HG03060 (cell line): ENCODE results near the gene RGMB.

Experiments used
- ATAC-seq: cut with Tn5 transposase; IDR thresholded peaks from one replicate; pipeline ENCODE4 v1.9.1; 2021; ENCODE audit warnings: low read depth, moderate number of reproducible peaks; ENCODE audit not compliant: unreplicated experiment

The RGMB gene

DNA sequence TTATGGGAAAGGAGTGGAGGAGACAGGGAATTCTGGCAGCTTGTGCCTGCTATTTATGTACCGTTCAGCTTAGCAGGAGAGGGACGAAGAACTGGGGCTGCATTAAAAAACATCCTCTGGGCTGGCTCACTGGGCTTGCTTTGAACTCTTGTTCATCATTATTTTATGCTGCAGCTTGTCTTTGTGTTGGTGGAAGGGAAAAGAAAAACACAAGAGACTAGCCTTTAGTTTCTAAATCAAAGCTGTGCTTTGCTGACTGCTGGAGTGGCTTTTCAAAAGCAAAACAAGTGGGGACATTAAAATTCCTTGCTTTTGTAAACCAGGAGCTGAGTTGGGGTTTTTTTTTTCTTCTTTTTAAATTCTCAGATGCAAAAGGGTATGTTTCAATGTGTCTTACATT, 5.9 kb upstream of the RGMB start:
- ATAC-seq, result no peak

DNA sequence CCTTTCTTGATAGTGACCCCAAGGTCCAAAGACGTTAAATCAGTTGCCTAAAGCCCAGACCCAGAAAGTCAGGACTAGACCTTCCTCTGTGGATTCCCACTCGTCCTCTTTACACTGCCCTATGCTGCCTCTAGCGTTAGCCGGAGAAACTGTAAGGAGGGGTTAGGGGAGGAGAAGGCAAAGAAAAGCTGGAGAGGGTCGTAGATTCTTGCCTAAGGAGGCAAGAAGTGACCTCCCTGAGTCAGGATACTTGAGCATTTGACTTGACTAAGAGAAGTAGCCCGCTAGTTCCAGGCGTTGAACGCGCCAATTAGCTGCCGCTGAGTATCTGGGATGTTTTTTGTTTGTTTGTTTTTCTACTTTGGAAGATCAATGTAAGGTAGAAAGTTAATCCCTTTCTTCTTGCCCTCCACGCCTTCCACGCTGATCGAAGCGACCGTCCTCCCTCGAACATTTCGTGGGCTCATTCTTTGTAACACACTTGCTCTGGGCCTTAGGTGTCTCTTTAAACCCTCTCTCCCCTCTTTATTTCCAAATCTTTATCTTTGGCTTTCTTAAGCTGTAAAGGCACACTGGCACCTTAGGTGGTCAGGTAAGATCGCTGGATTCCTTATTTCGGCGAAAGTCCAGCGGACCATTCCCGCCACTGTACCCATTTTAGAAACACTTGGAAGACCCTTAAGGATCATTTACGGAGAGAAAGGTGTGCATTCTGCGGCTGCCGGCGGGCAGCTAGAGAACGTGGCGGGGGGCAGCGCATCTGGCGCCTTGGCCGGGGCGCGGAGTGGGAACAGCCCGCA, 5.1 kb upstream of the RGMB start:
- ATAC-seq, result peak; percentile 41

DNA sequence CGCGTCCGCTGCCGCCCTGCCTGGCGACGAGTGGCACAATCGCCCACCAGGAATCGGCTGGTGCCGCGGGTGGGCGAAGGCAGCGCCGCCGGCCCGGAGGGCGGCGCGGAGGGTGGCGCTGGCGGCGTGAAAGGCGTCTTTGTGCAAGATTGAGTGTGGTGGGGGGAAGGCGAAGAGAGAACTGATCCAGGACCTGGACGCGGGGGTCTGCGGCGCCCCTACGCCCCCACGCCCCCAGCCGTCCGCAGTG, 4.6 kb upstream of the RGMB start:
- ATAC-seq, result no peak

DNA sequence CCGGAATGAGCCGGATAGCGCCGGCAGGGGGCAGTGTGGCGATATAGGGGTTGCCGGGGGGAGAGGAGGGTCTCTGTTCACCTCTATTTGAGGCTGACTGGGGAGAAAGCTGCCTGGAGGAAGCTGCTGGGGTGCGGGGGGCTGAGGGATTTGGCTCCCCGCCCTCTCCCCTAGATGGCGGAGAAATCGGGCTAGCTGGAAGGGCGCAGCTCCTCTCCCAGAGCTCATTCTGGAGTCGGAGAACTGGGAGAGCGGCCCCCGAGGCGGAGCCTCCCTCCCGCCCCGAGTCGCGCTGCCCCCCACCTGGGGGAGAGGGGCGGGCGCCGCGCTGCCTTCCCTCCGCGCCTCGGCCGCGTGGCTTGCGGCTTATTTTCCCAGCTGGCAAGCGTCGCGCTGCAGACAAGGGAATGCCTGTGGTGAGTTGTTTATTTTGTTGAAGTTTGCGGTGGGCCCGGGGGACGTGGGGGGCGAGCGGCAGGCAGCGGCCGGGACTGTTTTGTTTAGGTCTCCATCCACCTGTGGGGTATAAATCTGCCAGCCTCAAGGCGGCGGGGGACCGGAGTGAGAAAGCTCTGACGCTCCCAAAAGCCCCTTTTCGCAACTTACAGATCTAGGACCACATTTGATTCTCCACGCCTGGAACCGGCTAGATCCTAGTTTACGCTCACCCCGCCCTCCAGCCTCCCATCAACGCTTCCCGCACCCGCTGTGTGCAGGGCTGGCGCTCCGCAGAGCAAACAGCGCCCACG, 4.1 kb upstream of the RGMB start:
- ATAC-seq, result no peak

DNA sequence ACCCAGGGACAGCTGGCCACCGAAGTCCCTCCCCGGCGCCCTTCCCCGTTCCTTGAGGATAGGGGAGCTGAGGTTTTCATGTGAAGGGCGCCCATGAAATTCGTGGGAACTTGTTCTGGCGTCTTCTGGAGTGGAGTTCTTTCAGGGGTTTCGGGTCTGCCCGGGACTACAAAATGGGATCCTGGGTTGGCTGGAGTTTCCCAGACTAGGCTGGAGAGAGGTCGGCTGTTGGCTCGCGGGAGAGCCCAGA, 3.6 kb upstream of the RGMB start:
- no peak for ATAC-seq

DNA sequence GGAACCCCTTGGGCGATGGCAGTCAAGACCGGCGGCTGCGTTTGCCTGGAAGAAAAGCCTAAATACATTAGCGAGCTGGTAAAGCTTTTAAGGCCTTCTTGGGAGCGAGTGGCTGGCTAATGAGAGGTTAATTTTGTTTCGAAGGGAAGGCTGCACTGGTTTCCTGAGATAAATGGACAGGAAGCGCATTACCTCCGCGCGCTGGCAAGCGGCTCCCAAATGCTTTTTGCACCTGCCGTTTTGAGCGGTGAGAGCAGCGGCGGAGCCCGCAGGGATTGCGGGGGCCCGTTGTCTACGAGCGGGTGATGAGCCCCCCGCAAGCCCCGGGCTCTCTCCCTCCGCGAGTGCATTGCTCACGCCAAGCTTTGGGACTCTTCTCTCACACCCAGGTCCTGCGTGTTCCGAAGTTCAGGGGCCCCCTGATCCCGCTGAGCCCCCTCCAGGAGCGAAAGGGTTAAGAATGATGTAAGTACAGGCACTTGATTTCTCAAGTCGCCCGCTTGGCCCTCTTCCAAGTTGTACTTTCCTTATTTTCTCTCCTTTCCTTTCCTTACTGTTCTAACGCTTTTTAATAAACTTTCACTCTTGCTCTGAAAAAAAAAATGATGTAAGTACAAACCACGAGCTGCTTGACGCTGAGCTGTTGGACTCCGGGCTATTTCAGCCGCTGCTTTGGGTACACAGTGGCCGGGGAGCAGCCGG, 3.1 kb upstream of the RGMB start:
- ATAC-seq, result no peak

DNA sequence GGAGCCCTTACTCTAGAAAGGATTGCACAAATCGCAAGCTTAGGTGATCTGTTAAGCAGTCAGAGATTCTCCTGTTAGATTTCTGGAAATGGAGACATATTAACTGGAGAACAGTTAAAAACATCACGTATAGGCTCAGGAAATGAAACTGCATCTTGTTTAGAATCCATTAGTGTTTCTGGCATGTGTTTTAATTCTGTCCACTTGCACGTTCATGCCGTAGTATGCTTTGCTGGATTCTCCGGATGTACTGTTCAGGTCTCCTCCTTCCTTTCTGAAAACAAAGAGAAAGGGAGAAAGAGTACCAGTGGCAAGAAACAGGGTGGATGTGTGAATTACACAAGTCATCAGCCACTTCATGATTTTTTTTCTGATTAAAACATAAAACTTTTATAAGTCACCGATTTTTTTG, 2.5 kb upstream of the RGMB start:
- ATAC-seq, result no peak

DNA sequence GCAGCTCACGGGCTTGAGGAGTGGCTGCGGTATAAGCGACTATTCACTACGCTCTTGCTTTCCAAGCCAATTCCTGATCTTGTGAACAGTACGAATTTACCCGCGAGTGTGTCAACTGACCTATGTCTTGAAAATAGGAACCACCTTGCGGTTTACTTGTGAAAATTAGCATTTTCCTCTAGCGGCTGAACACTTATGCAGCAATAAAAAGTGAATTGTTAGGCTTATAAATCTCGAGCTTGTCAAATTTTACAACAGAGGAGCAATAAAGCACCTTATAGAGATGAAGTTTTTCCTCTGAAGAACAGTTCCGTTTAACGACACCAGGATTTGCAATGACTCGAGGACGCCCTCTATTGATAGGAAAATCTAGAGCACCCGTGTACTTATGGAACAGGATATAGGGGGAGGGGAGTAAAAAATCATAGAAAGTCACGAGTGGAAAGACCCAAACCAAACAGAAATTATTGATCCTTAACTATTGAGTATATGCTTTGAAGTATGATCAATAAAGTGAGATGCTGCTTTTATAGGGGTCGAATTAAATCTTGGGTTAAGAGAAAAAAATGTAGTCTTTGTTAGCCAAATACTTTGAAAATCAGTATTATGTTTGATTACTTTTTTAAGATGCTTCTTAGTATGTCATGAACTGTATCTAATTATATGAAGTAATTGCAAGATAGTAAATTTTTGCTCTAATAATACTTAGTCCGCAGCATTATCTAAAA, 1.9 kb upstream of the RGMB start:
- no peak for ATAC-seq

DNA sequence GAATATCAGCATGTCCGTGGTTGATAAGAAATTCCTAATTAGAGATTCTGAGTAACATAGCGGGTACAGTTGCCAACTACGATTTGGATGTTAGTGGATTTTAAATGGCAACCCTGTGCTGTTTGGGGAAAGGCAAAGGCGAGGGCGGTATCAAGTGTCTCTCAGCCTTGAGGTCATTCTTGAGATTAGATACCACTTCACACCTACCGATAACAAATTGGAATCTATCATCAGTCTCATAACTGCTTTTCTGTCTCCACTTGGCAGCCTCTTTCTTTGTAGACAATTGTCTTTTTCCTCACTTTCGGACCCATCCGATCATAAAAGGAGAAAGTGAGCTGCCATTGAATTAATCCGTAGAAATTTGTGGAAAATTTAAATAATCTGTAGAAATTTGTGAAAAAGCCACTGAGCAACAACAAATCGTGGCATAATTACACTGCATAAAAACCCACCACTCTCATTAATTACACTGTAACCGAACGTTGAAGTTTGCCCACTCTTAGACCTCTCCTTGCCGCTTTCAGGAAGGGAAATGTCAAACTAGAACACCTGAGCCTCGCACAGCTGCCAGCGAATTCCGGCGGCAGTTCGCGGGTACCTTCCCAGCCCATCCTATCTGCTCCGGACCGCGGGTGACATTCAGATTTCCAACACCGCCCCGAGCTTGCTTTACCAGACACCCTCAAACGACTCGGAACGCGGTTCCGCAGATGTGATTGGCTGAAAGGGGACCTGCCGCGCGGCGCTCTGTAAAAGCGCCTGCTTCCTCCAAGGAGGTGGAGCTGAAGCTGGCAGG, 849 bp upstream of the RGMB start:
- ATAC-seq, result no peak

DNA sequence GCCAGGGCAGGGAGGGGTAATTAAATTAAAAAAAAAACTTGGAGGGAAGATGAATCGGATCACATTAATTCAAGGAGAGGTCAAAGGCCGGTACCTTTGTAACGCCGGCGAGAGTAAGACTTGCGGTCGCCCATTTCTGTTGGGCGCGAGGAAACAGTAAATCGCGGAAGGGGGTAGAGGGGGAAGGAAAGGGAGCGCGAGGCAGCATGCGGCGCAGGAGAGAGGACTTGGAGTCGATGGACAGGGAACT, 324 bp upstream of the RGMB start:
- ATAC-seq, result no peak

DNA sequence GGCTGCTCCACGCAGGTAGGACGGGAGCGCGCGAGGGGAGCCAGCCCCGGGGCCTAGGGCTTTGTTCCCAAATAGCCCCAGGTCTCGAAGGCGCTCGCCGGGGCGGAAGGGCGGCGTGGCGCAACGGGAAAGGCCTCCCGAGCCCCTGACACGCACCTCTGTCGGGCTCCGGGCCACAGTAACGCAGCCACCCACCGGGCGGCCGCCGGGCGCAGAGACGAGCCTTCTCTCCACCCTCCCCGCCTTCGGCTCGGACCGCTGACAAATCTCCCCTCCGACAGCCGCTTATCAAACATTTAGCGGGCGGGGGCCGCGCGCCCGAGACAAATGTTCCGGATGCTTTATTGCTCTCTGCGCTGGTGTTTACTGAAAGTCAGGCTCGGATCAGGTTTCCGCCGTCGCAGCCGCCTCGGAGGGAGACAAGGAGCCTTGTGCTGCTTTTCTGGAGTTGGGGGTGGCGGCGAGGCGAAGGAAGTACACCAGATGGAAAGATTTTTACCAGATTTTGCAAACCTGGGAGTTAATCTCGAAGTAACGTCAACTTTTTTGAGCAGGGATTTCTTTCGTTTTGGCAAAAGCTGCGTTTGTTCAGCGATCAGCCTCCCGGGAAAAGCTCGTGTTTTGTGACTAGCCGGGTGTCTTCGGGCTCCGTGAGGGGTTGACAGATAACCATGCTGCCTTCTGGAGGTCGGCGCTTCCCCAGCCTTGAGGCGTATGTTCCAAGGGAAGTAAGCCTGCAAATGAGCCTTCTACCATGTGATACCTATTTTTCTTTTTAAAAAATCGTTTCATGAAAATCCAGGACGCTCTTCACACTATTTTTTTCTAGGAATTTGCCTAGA, 950 bp downstream of the RGMB start:
- peak; percentile 18 for ATAC-seq

DNA sequence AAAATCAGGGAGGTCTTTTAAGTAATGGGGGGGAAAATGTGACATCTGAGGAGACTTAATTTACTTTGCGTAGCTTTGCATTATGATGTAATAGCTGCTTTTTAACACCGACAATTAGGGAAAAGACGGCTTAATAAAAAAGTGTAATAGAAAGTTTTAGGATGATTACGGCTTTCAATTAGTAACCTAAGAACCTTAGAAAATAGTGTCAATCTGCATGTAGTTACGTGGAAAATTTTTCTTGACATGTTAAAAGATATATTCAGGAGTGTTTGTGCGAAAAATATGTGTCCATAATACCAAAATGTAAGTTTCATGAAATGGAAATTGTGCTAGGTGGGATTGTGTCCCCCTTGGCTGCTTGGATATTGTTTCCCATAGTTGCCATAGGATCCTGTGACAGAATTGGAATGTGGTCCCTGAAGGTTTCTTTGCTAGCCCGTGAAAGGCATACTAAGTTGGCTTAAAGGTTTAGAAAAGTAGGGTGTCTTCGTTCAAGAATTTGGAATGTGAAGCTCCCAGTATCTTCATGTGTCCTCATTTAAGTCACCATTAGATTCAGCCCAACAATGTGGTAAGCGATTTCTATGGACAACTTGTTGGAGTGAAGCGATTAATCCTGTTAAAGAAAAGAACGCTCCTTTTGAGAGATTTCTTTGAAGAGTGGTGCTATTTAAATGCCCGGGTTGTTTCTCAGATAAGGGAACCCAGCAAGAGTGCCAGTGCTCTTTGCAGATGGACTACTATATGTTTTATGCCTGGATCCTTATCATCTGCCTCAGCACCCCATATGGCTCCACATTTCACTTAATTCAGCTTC, 2.0 kb downstream of the RGMB start:
- no peak for ATAC-seq

DNA sequence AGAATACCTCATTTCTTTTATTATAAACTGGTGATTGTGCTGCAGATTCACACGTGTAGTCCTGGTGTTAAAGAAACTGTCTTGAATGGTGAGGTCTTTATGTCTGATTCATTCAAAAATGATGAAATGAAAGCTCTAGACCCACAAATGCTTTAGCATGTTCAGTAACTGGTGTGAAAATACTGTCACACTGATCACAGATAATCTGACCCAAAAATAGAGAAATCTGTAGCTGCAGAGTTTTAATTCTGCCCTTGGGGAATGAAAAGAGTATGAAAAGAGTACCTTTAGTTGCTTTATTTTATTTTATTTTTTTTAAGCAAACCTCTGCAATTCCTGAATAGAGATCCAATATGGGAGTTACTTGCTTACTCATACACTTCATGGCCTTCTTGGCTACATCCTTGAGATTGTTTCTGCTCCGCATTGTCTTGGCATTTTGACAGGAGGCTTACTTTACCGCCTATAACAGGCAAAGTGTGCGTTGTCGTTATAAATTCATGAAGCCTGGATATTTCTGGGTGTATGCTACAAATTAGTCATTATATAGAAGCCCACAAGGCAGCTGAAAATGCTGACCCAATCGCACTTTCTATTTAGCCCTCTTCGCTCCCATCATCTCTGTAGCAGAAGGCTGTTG, 2.7 kb downstream of the RGMB start:
- no peak for ATAC-seq

DNA sequence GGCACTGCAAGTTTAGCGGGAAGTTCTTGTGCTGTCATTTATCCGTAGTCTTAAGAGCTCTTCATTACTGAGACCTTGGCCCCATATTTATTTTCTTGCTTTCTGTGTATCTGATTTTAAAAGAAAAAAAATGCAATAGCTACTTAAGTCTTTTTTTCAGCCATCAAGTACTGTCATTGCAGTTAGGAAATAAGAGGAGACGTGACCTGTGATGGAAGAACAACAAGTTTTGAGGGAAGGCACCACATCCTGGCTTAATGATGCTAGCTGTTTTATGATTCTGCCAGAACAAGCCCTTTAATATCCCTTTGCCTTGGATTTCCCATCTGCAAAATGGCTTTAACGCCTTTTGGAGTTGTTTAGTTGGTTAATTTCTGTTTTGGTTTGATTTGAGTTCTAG, 3.8 kb downstream of the RGMB start:
- ATAC-seq, result no peak

DNA sequence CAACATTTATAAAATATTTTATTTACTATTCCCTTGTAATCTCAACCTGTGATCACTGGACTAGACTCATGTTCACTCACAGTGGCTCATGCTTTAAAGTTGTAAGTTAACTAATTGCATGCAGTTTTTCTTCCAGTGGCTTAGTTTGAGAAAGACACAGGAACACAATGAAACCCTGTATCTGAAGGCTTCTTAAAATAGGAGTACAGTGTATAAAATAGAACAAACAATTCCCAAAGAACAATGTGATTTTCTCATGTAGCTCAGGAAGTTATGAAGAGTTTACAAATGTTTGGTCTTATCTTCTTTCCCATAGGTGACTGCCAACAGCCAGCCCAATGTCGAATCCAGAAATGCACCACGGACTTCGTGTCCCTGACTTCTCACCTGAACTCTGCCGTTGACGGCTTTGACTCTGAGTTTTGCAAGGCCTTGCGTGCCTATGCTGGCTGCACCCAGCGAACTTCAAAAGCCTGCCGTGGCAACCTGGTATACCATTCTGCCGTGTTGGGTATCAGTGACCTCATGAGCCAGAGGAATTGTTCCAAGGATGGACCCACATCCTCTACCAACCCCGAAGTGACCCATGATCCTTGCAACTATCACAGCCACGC, 5.9 kb downstream of the RGMB start:
- no peak for ATAC-seq

DNA sequence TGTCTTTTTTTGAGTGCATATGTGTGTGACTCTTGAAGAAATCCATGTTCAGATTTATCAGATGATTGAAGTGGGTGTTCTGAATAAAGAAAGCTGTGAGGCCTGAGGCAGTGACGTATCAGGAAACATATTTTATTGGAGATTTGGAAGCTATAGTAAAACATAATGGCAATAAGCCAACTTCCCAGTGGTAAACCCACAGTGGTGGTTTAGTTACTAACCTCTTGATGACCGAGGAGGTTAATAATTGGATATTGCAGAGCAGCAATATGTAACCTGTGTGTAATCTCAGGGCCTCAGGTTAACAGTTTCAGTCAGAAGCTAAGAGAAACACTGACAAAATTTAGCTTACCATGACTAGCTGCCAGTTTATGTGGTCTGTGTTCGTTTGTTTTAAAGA, 6.9 kb downstream of the RGMB start:
- ATAC-seq, result no peak

DNA sequence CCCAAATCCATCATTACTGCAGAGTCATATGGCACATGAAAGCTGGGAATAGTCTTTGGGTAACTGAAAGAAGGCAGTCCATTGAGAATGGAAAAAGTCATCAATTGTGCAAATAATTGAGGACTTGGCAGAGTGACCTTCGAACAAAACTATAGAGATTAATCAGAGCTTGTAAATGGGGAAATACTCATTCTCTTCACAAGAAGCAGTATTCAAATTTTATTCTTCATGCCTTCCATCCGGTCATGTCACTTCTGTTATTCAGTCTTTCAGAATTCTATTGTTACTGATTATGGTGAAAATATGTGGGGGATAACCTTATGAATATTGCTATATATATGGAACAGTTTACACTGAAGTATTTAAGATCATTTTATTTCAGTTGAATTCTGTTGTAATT, 8.1 kb downstream of the RGMB start:
- ATAC-seq, result no peak

DNA sequence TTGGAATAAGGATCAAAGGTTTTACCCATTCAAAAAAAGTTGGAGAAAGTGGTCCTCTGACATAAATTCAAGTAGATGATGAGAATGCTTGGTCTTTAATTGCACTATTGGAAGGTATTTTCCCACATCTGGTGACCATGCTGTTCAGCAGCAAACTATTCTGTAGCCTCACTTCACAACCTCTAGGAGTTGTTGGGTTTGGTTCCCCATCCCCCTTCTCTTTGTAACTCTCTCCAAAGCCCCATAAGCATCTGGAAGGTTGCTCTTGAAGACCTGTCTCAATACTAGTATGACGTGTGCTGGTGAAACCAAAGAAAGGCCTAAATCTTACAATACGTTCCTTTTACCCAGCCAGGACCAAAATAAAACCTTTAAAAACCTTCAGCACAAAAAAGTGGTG, 8.5 kb downstream of the RGMB start:
- ATAC-seq, result no peak
